ENCODE results near the gene ZFPM1.
A peak's percentile ranks its signal among the peaks of the same experiment; 100 is the strongest.
"Not testable (repeated sequence)": the region's sequence is repeated elsewhere in the genome, so short reads cannot be mapped to it uniquely, and the experiment has no call there.

Gene ZFPM1

DNA sequence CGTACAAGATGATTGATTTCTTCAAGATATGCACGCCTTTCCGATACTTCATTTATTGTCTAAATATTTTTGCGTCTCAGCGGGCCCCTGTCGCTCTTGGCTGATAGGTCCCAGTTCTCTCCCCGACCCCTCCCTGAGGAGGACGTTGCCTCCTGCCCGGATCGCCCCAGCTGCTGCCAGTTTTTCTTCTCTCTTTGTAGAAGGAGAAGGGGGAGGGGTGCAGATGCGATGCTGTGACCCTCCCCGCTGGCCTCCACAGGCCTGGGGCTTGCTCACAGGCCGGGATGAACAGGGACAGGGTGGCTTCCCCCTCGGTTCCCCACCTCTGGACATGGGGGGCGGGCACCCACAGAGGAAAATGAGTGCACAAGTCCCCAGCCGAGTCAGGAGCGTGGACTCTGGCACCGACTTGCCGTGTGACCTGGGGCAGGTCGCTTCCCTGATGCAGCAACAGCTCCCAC, 63.6 kb downstream of the ZFPM1 start:
- DNase-seq, result no peak

DNA sequence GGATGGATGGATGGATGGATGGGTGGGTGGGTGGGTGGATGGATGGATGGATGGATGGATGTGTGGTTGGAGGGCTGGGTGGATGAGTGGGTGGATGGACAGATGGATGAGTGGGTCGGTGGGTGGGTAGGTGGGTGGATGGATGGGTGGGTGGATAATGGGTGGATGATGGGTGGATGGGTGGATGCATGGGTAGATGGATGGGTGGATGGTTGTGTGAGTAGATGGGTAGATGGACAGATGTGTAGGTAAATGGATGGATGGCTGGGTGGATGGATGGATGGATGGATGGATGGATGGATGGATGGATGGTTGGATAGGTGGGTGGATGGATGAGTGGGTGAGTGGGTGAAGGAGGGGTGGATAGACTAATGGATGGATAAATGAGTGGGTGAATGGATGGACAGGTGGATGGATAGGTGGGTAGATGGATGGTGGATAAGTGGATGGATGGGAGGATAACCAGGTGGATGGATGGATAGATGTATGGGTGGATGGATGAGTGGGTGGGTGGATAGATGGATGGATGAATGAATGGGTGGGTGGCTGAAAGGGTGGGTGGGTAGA, 64.2 kb downstream of the ZFPM1 start:
- DNase-seq, result not testable (repeated sequence)

DNA sequence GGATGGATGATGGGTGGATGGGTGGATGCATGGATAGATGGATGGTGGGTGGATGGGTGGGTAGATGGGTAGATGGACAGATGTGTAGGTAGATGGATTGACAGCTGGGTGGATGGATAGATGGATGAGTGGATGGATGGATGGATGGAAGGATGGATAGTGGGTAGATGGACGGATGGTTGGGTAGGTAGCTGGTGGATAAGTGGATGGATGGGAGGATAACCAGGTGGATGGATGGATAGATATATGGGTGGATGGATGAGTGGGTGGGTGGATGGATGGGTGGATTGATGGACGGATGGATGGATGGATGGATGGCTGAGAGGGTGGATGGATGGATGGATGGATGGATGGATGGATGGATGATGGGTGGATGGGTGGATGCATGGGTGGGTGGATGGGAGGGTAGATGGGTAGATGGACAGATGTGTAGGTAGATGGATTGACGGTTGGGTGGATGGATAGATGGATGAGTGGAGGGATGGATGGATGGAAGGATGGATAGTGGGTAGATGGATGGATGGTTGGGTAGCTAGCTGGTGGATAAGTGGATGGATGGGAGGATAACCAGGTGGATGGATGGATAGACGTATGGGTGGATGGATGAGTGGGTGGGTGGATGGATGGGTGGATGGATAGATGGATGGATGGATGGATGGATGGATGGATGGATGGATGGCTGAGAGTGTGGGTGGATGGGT, 65.5 kb downstream of the ZFPM1 start:
- DNase-seq, result not testable (repeated sequence)

DNA sequence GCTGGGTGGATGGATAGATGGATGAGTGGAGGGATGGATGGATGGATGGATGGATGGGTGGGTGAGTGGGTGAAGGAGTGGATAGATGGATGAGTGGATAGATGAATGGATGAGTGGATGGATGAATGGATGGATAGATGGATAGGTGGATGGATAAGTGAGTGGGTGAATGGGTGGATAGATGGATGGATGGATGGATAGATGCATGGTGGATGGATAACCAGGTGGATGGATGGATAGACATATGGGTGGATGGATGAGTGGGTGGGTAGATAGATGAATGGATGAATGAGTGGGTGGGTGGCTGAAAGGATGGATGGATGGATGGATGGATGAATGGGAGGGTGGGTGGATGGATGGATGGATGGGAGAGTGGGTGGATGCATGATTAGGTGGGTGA, 66.2 kb downstream of the ZFPM1 start:
- DNase-seq, result no peak

DNA sequence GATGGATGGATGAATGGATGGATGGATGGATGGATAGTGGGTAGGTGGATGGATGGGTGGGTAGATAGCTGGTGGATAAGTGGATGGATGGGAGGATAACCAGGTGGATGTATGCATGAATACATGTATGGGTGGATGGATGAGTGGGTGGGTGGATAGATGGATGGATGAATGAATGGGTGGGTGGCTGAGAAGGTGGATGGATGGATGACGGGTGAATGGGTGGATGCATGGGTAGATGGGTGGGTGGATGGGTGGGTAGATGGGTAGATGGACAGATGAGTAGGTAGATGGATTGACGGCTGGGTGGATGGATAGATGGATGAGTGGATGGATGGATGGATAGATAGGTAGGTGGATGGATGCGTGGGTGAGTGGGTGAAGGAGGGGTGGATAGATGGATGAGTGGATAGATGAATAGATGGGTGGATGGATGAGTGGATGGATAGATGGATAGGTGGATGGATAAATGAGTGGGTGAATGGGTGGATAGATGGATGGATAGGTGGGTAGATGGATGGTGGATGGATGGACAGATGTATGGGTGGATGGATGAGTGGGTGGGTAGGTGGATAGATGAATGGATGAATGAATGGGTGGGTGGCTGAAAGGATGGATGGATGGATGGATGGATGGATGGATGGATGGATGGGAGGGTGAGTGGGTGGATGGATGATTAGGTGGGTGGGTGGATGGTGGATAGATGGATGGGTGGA, 67.0 kb downstream of the ZFPM1 start:
- DNase-seq, result no peak

DNA sequence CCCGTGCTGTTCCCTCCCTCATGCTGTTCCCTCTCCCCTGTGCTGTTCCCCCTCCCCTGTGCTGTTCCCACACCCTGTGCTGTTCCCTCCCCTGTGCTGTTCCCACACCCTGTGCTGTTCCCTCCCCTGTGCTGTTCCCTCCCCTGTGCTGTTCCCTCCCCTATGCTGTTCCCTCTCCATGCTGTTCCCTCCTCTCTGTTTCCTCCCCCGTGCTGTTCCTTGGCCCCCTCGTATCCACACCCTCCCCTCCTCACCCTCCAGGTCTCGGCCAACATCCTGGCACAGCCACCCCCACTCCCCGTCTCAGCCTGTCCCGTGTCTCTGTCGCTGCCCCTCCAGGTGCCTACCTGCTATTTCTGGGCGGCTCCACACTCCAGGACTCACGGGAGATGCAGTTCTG, 68.6 kb downstream of the ZFPM1 start:
- DNase-seq, result no peak

DNA sequence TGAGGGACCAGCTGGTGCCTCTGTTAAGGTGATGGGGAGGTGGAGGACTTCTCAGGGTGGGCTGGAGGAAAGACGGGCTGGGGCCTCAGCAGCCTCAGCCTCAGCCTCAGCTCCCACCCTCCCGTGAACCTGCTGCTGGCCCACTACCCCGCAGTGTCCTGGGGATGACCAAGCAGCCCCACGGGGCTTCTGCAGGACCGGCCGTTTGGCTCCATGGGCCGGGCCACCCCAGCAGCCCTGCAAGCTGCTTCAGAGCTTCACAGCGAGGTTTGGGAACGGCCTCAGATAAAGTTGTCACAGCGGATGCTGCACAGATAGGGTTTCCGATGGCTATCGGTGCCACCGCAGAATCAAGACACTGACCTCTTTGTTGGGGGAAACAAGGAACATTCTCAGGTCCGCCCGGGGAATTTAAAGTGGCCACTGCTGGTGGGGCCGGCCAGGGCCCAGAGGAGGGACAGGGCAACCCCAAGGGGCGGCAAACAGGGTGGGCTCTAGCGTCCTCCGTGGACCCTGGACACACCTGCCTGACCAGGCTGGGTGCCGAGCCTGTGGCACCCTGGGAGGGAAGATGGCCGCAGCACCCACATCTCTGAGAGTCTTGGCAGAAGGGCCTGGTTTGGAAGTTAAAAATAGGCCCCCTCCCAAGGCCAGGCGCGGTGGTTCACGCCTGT, 69.3 kb downstream of the ZFPM1 start:
- no peak for DNase-seq

DNA sequence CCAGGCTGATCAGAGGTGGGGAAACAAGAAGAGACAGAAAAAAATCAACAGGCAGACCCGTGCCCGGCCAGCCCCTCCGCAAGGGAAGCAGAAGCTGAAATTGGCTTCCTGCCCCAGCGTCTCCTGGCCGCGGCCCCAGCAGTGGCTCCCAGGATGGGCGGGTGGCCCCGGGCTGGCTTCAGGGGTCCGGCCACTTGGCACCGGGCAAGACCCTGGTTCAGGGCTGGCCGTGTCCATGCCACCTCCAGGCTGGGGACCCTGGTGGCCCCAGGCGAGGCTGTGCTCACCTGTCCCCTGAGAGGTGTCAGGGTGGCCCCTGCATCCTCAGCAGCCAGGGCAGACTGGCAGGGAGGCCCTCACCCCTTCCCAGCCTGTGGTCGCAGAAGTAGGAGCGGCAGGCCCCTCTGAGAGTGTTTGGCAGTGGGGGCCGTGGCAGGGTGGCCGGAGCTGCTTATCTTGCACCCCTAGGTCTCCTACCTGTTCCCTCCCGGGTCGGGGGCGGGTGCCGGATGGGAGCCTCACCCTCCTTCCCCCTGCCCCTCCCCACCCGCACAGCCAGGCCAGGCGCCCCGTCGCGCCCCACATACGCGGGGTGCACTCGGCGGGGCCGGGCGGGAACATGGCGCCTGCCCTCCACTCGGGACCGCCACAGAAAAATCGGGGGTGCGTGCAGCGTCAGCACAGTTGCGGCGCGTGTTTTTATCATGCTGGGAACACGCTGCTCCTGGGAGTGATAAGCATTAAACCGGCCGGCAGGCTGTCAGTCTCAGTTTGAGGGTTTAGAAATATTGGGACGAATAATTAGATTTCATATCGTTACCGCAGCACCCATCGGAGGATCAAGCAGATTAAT, 70.5 kb downstream of the ZFPM1 start:
- DNase-seq, result no peak

DNA sequence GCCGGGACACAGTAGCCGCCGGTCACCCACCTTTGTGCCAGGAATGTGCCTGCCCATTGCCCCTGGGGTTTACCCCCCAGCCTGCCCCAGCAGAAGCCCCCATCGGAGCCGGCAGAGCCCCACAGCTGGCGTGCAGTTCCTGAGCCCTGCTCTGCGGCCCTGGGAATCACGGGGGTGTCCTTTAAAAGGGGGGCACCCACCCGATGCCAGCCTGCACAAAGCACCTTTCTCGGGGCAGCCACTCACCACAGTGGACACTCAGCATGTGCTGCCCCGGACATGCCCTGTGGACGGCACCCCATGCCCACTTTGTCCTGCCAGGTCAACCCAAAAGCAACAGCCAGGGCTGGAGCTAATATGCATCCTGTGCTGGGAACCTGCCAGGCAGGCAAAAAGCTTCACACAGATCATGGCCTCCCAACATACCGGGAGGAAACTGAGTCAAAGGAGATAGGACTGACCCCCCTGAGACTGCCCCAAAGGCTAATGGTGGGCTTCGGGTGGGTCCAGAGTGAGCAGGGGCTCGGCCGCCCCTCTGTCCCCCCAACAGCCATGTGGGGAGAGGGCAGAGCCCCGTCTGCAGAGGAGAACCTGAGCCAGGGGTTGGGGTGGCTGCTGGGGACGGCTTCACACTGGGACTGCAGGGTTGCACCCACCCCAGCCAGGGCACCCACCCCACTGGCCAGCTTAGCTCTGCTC, 71.3 kb downstream of the ZFPM1 start:
- no peak for DNase-seq

DNA sequence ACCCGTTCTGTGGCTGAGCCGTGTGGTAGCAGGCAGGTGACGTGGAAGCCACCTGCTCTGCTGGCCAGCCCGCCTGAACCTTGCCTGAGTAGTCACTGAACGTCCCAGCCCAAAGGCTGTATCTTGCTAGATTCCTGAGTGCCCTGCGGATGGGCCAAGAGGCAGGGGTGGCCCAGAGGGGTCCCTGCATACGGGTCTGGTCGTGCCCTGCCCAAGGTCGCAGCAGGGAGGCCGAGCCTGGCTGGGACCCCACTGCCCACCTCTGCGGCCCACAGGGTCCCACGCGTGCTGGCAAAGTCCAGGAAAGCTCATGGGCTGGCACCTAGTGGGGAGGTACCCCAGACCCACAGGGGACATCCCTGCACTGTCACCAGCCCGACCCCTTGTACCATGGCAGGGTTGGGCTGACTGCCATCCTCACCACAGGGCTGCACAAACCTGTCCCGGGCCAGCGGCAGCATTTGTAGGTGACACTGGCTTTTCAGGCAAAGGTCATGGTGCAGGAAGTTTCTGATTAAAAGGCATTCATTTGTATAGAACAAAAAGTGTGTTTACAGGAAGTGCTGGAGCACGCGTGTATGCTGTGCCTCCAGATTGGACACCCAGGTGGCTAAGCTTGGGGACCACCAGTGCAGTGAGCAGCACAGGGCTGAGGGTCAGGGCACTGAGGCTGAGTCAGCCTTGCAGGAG, 72.0 kb downstream of the ZFPM1 start:
- no peak for DNase-seq

DNA sequence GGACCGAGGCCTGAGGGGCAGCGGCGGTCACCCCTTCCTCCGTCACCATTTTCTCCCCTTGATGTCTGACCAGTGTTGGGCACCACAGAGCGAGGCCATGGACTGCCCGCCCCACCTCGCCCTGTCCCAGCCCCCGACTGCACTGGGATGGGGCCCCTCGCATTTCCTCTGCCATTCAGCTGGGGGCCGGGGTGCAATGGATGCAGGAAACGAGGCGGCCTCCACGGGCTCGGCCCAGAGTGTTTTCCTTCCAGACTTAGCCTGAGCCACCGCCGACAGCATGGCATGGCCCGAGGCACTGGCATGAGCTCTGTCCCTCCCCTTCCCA, 72.5 kb downstream of the ZFPM1 start:
- no peak for DNase-seq

DNA sequence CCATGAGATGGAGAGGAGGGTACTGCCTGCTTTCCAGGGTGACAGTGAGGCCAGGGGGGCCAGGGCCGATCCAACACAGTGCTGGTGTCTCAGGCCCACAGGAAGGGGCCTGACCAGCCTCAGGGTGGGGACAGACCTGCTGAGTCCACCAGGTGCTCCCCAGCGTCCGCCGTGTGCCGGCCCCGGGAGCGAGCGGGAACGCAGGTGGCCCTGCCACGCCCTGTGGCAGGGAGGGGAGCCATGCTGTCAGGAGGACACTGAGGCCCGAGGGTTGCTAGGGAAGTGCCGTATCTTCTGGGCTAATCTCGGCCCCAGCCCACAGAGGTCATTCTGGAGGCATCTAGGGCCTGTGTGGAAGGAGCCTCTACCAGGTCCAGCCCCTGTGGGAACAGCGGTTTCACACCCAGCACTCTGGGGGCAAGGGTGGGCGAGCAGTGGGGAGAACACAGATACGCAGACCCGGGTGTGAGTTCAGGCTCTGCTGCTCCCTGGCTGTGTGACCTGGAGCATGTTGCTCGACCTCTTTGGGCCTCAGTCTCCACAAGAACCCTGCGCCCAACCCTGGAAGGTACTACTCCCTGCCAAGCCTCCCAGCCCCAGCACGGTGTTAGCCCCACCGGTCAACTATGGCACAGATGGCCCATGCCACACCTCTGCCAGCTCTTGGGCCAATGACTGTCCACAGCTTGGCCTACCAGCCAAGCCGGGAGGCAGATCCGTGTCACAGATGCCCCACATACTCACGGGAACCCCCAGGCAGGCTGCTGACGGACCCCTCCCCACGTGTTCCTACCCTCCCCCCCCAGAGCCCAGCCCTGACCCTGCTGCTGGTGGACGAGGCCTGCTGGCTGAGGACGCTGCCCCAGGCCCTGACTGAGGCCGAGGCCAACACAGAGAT, 73.2 kb downstream of the ZFPM1 start:
- DNase-seq, result no peak

DNA sequence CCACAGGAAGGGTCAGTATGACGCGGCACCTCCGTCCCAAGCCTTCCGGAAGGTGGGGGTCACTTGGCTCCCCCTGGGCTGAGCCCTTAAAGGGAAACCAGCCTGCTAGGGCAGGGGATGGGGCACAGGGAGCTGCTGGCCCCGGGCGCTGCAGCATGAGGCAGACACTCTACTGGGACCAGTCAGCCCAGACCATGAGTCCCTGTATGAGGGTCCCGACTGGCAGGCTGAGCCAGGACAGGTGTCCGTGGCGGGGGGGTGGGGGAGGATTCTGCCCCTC, 73.8 kb downstream of the ZFPM1 start:
- DNase-seq, result no peak

DNA sequence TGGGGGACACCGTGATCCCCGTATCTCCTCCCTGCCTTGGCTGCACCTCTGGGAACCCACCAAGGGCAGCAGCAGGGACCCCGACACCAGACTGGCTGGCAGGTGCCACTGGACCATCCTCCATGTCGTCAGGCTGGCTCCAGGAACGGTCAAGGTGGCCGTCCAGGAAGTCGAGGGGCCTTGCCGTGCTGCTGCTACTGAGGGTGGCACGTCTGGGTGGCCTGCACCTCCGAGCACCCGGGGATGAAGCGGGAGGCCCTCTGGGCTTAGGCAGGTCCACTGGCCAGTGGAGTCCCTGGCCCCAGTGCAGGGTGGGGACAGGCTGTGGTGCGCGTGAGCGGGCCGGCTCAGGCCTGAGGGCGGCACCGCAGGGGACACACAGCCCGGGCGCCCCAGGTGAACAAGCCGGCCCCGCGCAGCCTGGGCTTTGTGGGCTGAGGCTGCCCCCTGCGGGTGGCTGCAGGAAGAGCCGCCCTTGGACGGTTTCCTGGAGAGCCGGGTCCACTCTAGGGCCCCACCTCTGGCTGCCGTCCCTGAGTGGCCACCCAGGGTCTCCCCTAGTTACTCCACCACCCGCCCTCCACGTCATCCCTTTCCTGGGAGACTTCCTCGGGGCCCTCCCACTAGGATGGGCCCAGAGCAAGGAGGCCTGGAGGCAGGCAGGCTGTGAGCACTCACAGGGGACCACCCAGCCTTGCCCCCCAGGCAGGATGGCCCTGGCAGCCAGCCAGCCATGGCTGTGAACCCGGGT, 74.3 kb downstream of the ZFPM1 start:
- peak; percentile 65 for DNase-seq

DNA sequence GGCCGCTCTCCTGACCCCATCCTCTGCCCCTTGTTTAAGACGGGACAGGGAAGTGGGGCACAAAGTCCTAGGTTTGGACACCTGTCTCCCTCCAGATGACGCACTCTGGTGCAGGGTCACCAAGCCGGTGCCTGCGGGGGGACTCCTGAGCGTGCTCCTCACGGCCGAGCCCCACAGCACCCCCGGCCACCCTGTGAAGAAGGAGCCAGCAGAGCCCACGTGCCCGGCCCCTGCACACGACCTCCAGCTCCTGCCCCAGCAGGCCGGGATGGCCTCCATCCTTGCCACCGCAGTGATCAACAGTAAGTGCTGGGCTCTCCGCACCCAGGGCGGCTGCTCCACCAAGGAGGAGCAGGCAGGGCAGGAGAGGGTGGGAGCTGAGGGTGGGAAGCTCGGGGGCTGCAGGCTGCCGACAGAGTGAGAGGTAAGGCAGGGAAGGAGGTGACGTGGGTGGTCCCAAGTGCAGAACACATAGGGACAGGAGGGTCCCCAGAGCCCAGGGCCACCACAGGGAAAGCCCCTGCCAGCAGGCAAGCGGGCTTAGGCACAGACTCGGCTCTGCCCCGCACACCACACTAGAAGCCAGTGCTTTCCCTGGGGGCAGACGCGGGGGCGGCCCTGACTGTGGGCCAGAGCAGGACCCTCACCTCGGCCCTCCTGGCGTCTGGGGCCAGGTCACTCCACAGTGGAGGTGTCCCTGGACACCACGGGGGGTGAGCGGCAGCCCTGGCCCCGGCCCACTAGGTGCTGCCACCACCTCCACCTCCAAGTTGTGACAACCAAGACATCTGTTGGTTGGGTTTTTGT, 75.1 kb downstream of the ZFPM1 start:
- no peak for DNase-seq

DNA sequence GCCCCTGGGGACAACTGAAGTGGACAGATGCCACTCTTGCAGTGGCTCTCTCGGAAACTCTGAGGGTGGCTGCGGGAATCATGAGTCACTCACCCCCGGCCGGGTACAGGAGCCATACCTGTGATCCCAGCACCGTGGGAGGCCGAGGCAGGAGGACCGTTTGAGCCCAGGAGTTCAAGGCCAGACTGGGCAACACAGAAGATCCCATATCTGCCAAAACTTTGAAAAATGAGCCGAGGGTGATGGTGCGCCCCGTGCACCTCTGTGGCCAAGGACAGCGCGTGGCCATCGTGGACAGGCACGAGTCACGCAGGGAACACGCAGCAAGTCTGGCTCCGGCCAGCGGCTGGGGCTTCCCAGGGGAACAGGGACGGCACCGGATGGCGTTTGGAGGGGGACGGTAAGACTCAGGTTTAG, 75.8 kb downstream of the ZFPM1 start:
- no peak for DNase-seq

DNA sequence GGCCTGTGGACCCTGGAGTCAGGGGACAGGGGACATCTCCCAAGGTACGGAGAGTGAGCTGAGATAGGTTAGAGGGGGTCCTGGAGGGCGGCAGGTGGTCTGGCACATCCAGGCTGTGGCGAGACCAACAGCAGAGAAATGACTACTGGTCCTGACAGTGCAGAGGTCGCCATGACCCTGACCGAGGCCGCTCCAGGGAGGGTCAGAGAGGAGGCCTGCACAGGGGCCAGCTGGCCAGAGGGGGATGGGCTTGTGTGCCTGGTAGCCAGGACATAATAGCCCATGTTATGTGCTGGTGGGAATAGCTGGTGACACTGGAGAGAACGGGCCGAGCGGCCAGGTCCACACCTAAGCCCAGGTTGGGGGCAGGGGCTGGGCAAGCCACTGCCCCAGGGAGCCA, 76.5 kb downstream of the ZFPM1 start:
- DNase-seq, result no peak

DNA sequence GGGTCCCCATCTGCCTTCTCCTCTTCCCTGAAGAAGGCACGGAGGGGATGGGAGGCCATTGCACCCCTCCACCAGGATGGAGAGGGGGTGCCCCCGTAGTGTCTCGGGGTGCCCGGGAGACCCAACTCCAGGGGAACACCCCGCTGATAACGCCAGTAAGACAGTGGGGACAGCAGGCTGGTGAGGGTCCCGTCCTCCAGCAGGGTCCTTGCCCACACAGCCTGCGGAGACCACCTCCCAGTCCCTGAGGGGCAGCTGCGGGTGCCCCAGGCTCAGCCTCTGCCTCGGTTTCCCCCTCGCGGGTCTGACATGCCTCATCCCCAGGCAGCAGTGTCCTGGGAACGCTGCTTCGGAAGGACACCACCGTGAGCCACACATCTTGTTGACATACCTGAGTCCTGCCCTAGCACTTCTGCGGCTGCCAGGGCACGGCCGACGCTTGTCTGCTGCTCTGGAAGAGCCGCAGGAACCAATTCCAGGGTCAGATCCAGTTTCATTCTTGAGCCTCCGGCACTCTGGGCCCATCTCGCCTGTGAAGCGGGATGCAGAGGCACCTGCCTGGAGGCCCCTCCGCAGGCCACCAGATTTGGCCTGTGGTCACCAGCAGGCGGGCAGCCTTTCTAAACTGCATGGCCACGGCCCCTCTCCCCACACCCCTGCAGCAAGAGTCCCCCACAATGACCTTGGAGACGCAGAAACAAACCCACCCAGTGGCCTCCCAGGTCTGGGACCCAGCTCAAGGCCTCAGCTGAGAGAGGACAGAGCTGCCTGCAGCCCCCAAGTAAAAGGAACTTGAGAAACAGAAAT, 77.2 kb downstream of the ZFPM1 start:
- no peak for DNase-seq

All from stimulated activated CD4-positive, alpha-beta T cell treated with anti-CD3 and anti-CD28 coated beads, Interleukin-4, amount 100 ng/mL, for 24 hours (primary cell).